Measurements from ENCODE around the gene NPBWR2.

The NPBWR2 gene

GRCh38 chr20:64102647-64103354 is 4.6 kb downstream of the NPBWR2 start:
- Mint-ChIP-seq H3K27ac (no peak overlapping the region), H3K4me3 (peak overlapping the region; percentile 79 to 86), H3K9me3 (no peaks in the 10 kb centered on the region)

GRCh38 chr20:64101731-64102621 is 5.4 kb downstream of the NPBWR2 start:
- ATAC-seq, result peak; percentile 68
- DNase-seq, result peak; percentile 73 to 77
- Mint-ChIP-seq H3K9me3 (peaks cover 0 to 1% of the 10 kb centered on the region in 2 donors), H3K4me3 (peak overlapping the region; percentile 79 to 86), H3K27me3 (peaks cover 32% of the 10 kb centered on the region), H3K27ac (no peak overlapping the region), H3K4me1 (peaks cover 37% of the 10 kb centered on the region)

More at GRCh38 chr20:64102647-64103354, 4.6 kb downstream of the NPBWR2 start:
- ATAC-seq (no peak), DNase-seq (peak in 1 of 2 donors; percentile 10)
- H3K27me3 Mint-ChIP-seq, result peaks cover 32% of the 10 kb centered on the region
- peaks cover 42% of the 10 kb centered on the region for H3K4me1 Mint-ChIP-seq

- H3K27ac Mint-ChIP-seq, result no peak overlapping the region
- H3K4me3 Mint-ChIP-seq, result peak overlapping the region; percentile 53 to 56
- DNase-seq, result no peak
- peaks cover 32% of the 10 kb centered on the region for H3K27me3 Mint-ChIP-seq
- ATAC-seq, result no peak
- peaks cover 0 to 5% of the 10 kb centered on the region in 2 donors for H3K9me3 Mint-ChIP-seq
- peaks cover 37% of the 10 kb centered on the region for H3K4me1 Mint-ChIP-seq
Observed at GRCh38 chr20:64100946-64101688, 6.2 kb downstream of the NPBWR2 start.

GRCh38 chr20:64100566-64100888 is 6.8 kb downstream of the NPBWR2 start:
- peak; percentile 21 for ATAC-seq
- peak overlapping the region in 1 of 2 donors; percentile 19 for H3K4me3 Mint-ChIP-seq

GRCh38 chr20:64099880-64100565 is 7.3 kb downstream of the NPBWR2 start:
- DNase-seq, result peak in 1 of 2 donors; percentile 70
- peaks cover 0 to 5% of the 10 kb centered on the region in 2 donors for H3K9me3 Mint-ChIP-seq
- peak overlapping the region in 1 of 2 donors; percentile 77 for H3K27ac Mint-ChIP-seq
- peak overlapping the region; percentile 22 to 38 for H3K4me3 Mint-ChIP-seq
- peaks cover 32% of the 10 kb centered on the region for H3K27me3 Mint-ChIP-seq
- ATAC-seq, result peak; percentile 84
- H3K4me1 Mint-ChIP-seq, result peaks cover 37% of the 10 kb centered on the region

More at GRCh38 chr20:64100566-64100888, 6.8 kb downstream of the NPBWR2 start:
- H3K4me1 Mint-ChIP-seq, result peaks cover 37% of the 10 kb centered on the region
- no peak overlapping the region for H3K27ac Mint-ChIP-seq
- DNase-seq, result no peak
- H3K9me3 Mint-ChIP-seq, result peaks cover 0 to 5% of the 10 kb centered on the region in 2 donors
- H3K27me3 Mint-ChIP-seq, result peaks cover 32% of the 10 kb centered on the region

GRCh38 chr20:64099086-64099786 is 8.1 kb downstream of the NPBWR2 start:
- Mint-ChIP-seq H3K9me3 (peaks cover 0 to 5% of the 10 kb centered on the region in 2 donors), H3K27me3 (peaks cover 32% of the 10 kb centered on the region), H3K27ac (no peak overlapping the region), H3K4me1 (peaks cover 37% of the 10 kb centered on the region), H3K4me3 (no peak overlapping the region)
- ATAC-seq (no peak), DNase-seq (no peak)

GRCh38 chr20:64098471-64099013 is 8.8 kb downstream of the NPBWR2 start:
- DNase-seq (no peak), ATAC-seq (no peak)
- H3K27ac Mint-ChIP-seq, result no peak overlapping the region
- peaks cover 0 to 5% of the 10 kb centered on the region in 2 donors for H3K9me3 Mint-ChIP-seq
- peaks cover 37% of the 10 kb centered on the region for H3K4me1 Mint-ChIP-seq
- H3K4me3 Mint-ChIP-seq, result no peak overlapping the region
- H3K27me3 Mint-ChIP-seq, result peaks cover 25% of the 10 kb centered on the region

- DNase-seq, result no peak
- Mint-ChIP-seq H3K27me3 (peaks cover 7% of the 10 kb centered on the region), H3K27ac (no peak overlapping the region), H3K4me3 (no peak overlapping the region), H3K4me1 (peaks cover 27% of the 10 kb centered on the region), H3K9me3 (peaks cover 0 to 5% of the 10 kb centered on the region in 2 donors)
- ATAC-seq, result no peak
Observed at GRCh38 chr20:64096535-64096934, 10.8 kb downstream of the NPBWR2 start.

- peaks cover 1% of the 10 kb centered on the region for H3K27me3 Mint-ChIP-seq
- DNase-seq, result no peak
- H3K4me3 Mint-ChIP-seq, result no peak overlapping the region
- H3K9me3 Mint-ChIP-seq, result peaks cover 0 to 5% of the 10 kb centered on the region in 2 donors
- peaks cover 21% of the 10 kb centered on the region for H3K4me1 Mint-ChIP-seq
- no peak for ATAC-seq
- H3K27ac Mint-ChIP-seq, result no peak overlapping the region
Observed at GRCh38 chr20:64095927-64096326, 11.4 kb downstream of the NPBWR2 start.

- H3K27me3 Mint-ChIP-seq, result no peaks in the 10 kb centered on the region
- ATAC-seq, result no peak
- DNase-seq, result no peak
- peaks cover 0 to 5% of the 10 kb centered on the region in 2 donors for H3K9me3 Mint-ChIP-seq
- no peak overlapping the region for H3K4me3 Mint-ChIP-seq
- peaks cover 16% of the 10 kb centered on the region for H3K4me1 Mint-ChIP-seq
- no peak overlapping the region for H3K27ac Mint-ChIP-seq
Observed at GRCh38 chr20:64095455-64095854, 11.9 kb downstream of the NPBWR2 start.

GRCh38 chr20:64093013-64093503 is 14.3 kb downstream of the NPBWR2 start:
- ATAC-seq, result peak; percentile 26
- no peak overlapping the region for H3K4me3 Mint-ChIP-seq

GRCh38 chr20:64092258-64093012 is 14.9 kb downstream of the NPBWR2 start:
- Mint-ChIP-seq H3K27ac (no peak overlapping the region), H3K4me1 (peaks cover 5% of the 10 kb centered on the region)
- ATAC-seq, result peak; percentile 19

More at GRCh38 chr20:64093013-64093503, 14.3 kb downstream of the NPBWR2 start:
- peaks cover 5% of the 10 kb centered on the region for H3K4me1 Mint-ChIP-seq
- peaks cover 0 to 5% of the 10 kb centered on the region in 2 donors for H3K9me3 Mint-ChIP-seq
- DNase-seq, result no peak
- H3K27me3 Mint-ChIP-seq, result no peaks in the 10 kb centered on the region
- no peak overlapping the region for H3K27ac Mint-ChIP-seq

GRCh38 chr20:64091770-64092169 is 15.6 kb downstream of the NPBWR2 start:
- Mint-ChIP-seq H3K27ac (no peak overlapping the region), H3K4me3 (no peak overlapping the region), H3K27me3 (no peaks in the 10 kb centered on the region), H3K4me1 (peaks cover 5% of the 10 kb centered on the region), H3K9me3 (peaks cover 2 to 8% of the 10 kb centered on the region in 2 donors)
- ATAC-seq (peak; percentile 21), DNase-seq (no peak)

More at GRCh38 chr20:64092258-64093012, 14.9 kb downstream of the NPBWR2 start:
- no peak for DNase-seq
- H3K9me3 Mint-ChIP-seq, result peaks cover 5% of the 10 kb centered on the region in 2 donors
- H3K4me3 Mint-ChIP-seq, result no peak overlapping the region
- no peaks in the 10 kb centered on the region for H3K27me3 Mint-ChIP-seq

Measured in stimulated activated naive CD8-positive, alpha-beta T cell treated with anti-CD3 and anti-CD28 coated beads, Interleukin-15, amount 100 ng/mL, for 72 hours (primary cell).